GM18907 (cell line): ENCODE results near the gene CNN2.

Source experiments
- ATAC-seq: cut with Tn5 transposase; IDR thresholded peaks from one replicate; pipeline ENCODE4 v1.9.1; 2021; ENCODE audit warnings: mild to moderate bottlenecking, moderate library complexity; ENCODE audit not compliant: unreplicated experiment

CNN2 gene

DNA sequence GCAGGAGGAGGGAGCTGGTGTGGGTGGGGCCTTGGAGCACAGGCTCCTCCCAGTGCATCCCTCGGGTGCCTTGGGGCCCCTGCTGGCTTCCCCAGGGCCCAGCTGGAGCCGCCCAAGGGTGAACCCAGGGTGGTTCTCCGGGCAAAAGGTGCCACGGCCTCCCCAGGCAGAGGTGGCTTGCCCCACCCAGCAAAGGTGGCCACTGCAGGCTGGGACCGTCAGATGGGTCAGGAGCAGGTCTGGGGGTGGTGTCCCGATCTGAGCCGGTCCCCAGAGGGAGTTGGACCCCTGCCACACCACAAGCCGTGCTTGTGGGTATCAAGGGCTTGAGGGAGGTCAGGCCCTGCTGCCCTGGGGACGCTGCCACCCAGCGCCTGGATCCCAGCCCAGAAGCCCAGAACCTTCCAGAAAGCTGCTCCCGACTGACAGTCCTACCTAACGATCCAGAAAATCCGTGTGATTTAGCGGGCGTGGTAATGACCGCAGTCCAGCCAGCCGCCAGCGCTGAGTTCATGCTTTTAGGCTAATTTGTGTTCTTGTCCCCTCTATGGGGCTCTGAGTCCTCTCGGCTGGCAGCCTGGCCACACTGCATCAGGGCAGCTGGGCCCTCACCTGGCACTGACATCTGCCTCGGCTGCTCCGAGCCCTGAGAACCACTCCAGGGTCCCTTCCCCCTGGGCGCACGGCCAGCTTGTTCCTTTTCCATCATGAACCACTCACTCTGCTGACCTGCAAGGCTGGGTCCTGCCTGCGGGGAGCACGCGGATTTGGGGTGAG is 31.2 kb upstream of the CNN2 start:
- no peak for ATAC-seq

DNA sequence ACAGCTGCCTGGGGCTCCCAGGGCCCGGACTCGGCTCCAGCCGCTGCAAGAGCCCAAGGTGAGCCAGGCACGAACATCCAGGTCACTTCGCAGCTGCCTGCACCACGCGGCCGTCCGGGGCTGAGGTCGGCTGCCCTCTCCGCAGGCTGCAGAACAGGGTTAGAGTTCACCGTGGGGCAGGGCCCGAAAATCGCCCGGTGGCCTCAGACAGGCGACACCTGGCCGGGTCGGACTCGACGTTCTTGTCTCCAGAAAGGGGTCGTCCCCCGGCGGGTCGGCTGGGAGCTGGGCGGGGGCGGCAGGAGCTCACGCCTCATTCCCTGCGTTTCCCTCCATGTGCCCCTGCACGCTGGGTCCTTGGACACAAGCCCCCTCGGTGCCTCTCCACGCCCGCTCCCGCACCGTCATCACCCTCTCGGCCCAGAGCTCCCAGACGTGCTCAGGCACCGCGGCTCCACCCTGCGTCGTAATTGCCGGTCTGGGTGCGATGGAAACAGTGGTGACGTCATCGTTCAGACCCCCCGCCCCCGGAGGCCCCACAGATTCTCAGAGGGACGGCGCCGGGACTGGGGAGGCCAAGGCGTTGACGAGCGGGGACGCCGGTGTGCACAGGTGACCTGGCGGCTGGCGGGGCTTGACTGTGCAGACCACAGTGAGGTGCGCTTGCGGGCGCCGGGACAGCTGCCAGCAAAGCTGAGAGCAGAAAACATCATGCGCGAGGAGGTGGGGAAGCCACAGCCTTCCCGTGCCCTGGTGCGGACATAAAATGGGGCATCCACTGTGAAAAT is 30.2 kb upstream of the CNN2 start:
- ATAC-seq: no peak

DNA sequence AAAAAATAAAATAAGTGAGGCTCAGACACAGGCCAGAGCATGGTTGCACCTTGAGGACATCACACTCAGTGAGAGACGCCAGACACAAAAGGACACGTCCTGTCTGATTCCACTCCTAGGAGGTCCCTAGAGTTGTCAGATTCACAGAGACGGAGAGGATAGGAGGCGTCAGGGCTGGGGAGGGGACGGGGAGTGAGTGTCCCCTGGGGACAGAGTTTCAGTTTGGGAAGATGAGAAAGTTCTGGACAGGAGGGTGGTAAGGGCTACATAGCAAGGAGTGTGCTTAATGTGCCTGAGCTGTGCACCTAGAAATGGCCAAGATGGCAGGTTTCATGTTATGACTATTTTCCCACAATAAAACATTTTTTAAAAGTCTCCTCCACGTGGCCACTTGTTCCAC is 28.3 kb upstream of the CNN2 start:
- no peak for ATAC-seq

DNA sequence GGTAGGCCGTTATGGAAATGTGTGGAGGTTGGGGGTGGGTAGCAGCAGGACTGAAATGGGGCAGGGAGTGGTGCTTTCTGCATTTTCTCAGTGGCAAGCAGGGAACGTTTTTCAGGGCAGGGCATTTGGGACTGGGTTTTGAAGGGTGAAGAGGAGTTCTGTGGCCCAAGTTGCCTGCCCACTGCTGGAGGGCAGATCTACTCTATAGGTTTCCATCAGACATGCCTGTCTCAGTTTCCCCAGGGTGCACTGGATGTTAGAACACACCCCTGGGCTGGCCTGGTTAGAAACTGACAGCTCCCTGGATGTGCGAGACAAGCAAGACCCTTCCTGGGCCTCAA is 27.1 kb upstream of the CNN2 start:
- ATAC-seq: no peak

DNA sequence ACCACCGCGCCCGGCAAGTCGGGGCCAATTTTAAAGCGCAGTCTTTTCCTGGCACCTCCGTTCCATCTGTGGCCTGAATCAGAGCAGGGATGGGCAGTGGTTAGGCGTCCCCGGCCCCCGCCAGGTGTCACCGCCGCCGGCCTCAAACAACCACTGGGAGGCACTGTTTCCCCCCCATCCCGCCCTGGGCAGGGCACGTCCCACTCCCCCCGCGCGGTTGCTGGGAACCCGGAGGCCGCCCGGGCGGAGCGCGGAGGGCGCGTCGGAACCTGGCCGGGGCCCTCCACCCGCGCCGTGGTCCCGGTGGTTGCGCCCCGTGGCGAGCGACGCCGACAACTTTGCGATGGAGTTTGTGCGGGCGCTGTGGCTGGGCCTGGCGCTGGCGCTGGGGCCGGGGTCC is 26.3 kb upstream of the CNN2 start, which contains the start of gene GRIN3B:
TSS of gene GRIN3B (plus strand) at position 325 of the 400 bp plus-strand sequence. CDS start at position 344, 19 bp downstream.
- ATAC-seq: no peak

DNA sequence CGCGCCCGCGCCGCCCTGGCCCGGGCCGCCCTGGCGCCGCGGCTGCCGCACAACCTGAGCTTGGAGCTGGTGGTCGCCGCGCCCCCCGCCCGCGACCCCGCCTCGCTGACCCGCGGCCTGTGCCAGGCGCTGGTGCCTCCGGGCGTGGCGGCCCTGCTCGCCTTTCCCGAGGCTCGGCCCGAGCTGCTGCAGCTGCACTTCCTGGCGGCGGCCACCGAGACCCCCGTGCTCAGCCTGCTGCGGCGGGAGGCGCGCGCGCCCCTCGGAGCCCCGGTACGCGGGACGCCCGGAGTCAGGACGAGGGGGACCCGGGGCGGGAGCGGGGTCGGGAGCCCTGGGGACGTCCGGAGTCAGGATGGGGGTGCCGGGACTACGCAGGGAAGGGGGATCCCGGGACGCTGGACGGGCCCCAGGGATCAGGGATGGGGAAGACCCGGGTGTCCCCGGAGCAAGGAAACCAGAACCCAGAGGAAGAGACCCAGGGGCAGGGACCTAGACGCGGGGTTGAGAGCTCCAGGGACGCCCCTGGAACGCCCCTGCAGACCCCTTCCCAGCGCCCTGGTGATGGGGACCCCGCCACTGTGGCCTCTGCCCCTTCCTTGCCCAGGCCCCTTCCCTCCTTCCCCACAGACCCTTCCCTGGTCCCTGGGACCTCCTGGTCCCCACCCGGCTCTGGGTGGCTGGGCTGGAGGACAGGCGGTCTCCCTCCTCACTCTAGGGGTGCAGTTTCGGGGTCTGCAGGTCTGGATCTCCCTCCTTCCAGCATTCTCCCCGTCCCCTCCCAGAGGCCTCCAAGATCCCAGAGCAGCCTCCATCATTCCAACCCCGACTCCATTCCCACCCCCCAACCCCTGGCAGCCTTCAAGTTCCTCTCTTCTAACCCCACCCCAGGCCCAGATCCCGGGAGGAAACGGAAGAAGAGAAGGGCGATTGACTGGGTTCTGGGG is 25.5 kb upstream of the CNN2 start:
- no peak for ATAC-seq

DNA sequence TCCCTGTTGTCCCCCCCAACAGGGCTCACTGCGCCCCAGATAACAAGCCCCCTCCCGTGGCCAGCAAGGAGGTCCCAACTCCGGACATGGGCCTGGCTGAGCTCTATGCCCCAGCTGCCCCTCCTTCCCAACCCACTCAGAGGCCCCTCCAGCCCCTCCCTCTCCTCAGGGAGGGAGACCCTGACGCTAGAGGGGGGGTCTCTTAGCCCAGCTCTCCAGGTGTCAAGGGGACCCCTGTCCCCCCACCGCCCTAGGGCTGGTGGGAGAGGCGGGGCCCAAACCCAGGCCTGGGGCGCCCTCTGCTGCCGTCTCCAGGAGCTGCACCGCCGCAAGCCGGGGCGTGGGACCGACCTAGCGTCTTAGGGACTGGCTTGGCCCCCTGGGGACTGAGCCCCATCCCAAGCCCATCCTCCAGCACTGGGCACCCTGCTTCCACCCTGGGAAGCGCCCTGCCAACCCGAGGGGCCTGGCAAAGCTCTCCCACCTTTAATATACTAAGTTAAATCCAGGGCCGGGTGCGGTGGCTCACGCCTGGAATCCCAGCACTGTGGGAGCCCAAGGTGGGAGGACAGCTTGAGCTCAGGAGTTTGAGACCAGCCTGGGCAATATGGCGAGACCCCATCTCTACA is 24.8 kb upstream of the CNN2 start:
- no peak for ATAC-seq

DNA sequence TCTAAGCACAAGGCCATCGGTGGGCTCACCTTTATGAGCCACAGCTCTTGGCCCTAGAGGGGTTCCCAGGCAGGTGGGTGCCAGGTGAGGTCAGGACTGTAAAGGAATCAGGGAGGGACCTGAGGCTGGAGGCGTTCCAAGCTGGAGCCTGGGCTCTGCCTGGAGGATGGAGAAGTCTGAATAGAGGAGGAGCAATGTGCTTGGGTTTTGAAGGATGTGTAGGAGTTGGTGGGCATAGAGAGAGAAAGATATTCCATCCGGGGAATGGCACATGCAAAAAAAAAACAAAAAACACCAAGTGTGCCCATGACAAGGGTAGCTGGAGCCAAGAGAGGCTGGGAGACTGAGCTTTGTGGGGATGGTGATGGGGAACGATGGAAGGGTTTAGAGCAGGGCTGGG is 23.8 kb upstream of the CNN2 start:
- no peak for ATAC-seq

DNA sequence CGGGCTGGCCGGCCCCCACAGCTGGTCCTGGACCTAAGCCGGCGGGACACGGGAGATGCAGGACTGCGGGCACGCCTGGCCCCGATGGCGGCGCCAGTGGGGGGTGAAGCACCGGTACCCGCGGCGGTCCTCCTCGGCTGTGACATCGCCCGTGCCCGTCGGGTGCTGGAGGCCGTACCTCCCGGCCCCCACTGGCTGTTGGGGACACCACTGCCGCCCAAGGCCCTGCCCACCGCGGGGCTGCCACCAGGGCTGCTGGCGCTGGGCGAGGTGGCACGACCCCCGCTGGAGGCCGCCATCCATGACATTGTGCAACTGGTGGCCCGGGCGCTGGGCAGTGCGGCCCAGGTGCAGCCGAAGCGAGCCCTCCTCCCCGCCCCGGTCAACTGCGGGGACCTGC is 23.1 kb upstream of the CNN2 start:
- no peak for ATAC-seq

DNA sequence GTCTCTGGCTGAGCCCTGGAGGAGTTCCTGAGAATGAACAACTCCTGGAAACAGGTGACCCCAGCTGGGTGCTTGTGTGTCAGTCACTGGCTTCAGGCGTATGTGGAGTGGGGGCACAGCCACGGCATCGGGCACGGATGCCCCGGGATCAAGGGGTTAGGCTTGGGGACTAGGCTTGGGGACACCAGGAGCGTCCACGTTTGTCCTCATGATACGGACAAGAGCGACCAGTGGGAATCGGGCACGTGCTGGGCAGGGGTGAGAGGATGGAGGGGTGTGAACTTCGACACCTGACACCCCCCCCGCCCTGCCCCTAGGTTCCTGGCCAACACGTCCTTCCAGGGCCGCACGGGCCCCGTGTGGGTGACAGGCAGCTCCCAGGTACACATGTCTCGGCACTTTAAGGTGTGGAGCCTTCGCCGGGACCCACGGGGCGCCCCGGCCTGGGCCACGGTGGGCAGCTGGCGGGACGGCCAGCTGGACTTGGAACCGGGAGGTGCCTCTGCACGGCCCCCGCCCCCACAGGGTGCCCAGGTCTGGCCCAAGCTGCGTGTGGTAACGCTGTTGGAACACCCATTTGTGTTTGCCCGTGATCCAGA is 22.1 kb upstream of the CNN2 start:
- no peak for ATAC-seq

DNA sequence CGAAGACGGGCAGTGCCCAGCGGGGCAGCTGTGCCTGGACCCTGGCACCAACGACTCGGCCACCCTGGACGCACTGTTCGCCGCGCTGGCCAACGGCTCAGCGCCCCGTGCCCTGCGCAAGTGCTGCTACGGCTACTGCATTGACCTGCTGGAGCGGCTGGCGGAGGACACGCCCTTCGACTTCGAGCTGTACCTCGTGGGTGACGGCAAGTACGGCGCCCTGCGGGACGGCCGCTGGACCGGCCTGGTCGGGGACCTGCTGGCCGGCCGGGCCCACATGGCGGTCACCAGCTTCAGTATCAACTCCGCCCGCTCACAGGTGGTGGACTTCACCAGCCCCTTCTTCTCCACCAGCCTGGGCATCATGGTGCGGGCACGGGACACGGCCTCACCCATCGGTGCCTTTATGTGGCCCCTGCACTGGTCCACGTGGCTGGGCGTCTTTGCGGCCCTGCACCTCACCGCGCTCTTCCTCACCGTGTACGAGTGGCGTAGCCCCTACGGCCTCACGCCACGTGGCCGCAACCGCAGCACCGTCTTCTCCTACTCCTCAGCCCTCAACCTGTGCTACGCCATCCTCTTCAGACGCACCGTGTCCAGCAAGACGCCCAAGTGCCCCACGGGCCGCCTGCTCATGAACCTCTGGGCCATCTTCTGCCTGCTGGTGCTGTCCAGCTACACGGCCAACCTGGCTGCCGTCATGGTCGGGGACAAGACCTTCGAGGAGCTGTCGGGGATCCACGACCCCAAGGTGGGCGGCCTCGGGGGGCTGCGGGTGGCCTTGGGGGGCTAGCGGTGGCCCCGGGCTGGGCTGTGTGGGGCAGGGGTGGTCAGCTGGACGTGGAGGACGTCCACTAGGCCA is 21.4 kb upstream of the CNN2 start:
- ATAC-seq: no peak

DNA sequence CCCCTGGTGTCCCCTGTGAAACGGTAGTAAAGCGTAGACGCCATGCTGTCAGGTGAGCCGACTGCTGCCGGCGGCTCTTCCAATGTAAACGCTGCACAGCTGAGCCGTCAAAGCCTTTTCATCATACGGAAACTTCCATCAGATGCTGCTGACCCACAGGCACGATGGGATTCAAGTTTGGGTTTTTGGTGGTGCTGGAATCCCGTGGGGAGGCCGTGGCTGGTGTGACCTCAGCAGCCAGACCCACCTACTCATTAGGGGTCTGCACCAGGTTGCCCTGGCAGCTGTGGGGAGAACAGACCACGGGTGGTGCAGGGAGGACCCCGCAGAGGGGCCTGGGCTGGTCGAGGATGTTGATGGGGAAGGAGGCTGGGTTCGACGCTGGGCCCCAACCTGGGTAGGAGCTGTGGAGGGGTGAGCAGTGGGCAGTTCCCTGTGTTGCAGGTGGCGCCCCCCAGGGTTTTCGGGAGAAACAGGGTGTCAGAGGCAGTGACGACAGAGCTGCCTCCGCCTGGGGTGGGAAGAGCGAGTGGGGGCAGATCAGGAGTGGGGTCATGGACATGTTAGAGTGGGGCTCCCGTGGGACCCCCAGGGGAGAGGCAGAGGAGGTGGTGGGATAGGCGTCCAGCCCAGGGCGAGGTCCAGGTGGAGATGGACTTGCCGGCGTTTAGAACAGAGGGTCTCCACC is 19.6 kb upstream of the CNN2 start:
- ATAC-seq: no peak

DNA sequence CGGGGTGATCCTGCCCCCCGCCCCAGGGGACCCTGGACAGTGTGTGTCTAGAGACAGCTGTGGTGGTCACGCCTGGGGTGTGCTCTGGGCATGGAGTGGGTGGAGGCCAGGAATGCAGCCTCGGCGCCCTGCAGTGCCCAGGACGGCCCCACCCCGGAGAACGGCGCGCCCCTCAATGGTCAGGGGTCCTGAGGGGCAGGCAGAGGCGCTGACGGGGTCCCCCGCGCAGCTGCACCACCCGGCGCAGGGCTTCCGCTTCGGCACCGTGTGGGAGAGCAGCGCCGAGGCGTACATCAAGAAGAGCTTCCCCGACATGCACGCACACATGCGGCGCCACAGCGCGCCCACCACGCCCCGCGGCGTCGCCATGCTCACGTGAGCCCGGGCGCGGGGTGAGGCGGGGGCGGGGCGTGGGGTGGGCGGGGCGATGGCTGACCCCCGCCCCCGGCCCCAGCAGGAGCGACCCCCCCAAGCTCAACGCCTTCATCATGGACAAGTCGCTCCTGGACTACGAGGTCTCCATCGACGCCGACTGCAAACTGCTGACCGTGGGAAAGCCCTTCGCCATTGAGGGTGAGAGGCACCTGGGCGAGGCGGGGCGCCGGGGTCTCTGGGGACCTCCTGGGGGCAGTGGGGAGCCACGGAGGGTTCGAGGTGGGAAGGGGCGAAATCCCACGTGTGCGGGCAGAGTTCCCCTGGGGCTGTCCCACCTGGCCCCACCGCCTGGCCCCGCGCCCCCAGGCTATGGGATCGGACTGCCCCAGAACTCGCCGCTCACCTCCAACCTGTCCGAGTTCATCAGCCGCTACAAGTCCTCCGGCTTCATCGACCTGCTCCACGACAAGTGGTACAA is 18.8 kb upstream of the CNN2 start:
- no peak for ATAC-seq

DNA sequence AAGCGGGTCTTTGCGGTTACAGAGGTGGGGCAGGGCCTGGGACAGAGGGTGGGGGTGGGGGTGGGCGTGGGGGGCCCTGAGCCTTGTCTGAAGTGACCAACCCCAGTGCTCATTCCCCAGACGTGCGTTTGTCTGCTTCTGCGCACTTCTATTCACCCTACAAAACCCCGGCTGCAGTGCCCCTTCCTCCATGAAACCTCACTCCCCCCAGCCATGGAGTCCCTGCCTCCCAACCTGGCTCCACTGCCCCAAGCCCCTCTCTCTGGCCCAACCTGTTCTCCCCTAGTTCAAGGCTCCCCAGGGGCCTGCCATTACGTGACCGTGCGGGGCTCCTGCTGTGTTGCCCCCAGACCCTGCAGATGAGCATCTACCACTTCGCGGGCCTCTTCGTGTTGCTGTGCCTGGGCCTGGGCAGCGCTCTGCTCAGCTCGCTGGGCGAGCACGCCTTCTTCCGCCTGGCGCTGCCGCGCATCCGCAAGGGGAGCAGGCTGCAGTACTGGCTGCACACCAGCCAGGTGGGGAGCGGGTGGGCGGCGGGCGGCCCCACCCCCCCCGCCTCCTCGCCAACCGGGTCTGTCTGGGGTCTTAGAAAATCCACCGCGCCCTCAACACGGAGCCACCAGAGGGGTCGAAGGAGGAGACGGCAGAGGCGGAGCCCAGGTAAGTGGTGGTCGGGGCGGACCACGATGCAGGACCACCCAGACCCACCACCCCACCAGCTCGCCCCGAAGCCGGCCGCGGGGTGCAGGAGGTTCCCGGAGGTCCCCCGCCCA is 18.0 kb upstream of the CNN2 start:
- no peak for ATAC-seq

DNA sequence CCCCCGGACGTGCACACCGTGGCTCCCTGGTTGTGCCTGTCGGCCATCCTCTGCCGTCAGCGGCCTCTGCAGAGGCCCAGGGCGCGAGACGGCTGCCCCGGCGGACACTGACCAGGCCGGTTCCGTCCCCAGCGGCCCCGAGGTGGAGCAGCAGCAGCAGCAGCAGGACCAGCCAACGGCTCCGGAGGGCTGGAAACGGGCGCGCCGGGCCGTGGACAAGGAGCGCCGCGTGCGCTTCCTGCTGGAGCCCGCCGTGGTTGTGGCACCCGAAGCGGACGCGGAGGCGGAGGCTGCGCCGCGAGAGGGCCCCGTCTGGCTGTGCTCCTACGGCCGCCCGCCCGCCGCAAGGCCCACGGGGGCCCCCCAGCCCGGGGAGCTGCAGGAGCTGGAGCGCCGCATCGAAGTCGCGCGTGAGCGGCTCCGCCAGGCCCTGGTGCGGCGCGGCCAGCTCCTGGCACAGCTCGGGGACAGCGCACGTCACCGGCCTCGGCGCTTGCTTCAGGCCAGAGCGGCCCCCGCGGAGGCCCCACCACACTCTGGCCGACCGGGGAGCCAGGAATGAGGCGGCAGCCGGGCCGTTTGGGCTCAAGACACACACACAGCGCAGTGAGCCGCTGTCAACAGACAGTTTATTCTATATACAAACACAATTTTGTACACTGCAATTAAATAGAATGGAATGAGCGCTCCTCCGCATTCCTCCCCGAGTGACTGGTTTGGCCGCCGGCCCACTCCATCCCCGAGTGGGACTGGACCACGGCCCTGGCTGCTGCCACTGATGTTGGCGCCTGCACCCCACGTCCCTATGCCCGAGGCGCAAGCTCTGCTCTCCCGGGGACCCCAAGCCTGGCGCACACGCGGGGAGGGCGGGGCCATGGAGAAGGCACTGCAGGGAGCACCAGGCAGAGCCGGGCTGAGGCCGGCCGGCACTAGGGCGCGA is 17.1 kb upstream of the CNN2 start:
- no peak for ATAC-seq

DNA sequence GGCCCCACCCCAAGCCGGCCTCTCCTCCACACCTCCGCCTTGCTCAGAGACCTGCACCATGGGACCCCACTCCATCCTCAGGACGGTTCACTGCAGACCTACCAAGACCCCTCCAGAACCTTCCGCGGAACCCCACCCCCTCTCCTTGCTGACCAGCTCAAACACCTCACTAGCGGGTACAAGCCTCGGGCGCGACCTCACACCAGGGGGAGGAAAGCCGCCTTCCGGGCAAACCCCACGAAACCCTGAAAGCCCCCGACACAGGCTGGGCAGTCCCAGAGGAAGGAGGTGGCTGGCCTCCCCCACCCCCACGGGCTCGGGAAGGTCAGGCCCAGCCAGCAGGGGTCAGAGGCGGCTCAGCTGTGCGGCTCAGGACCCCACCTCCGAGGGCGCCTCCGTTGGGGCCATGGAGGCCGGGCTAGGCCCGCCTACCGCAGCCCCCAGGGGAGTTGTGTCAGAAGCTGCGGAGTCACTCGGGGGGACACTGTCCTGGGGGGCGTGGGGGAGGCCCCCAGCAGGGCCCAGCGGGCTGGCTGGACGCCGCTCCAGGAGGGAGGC is 16.3 kb upstream of the CNN2 start:
- ATAC-seq: no peak
